ENCODE results near the gene TOP2B.
A peak's percentile ranks its signal among the peaks of the same experiment; 100 is the strongest.

The TOP2B gene

GRCh38 chr3:25664812-25665314 is at the start of gene TOP2B:
Gene TOP2B, minus strand, starts transcription at chr3:25664907. Its CDS starts 610 bp downstream, at chr3:25664297.
- peak; percentile 84 for DNase-seq (ENCODE audit: low read depth, low spot score)

- DNase-seq (ENCODE audit: low read depth, low spot score): no peak
These were observed 48.8 kb upstream of the TOP2B start for GRCh38 chr3:25713341-25713985.

GRCh38 chr3:25711090-25711489 is 46.4 kb upstream of the TOP2B start:
- no peak for DNase-seq (ENCODE audit: low read depth, low spot score)

- no peak for DNase-seq (ENCODE audit: low read depth, low spot score)
These were observed 43.3 kb upstream of the TOP2B start for GRCh38 chr3:25708036-25708435.

- no peak for DNase-seq (ENCODE audit: low read depth, low spot score)
These were observed 42.7 kb upstream of the TOP2B start for GRCh38 chr3:25707268-25707926.

- no peak for DNase-seq (ENCODE audit: low read depth, low spot score)
These were observed 41.5 kb upstream of the TOP2B start for GRCh38 chr3:25706213-25706612.

- no peak for DNase-seq (ENCODE audit: low read depth, low spot score)
These were observed 32.8 kb upstream of the TOP2B start for GRCh38 chr3:25697553-25697952.

GRCh38 chr3:25695731-25696420 is 31.2 kb upstream of the TOP2B start:
- DNase-seq (ENCODE audit: low read depth, low spot score): no peak

- no peak for DNase-seq (ENCODE audit: low read depth, low spot score)
These were observed 28.5 kb upstream of the TOP2B start for GRCh38 chr3:25693238-25693637.

GRCh38 chr3:25692341-25692740 is 27.6 kb upstream of the TOP2B start:
- no peak for DNase-seq (ENCODE audit: low read depth, low spot score)

GRCh38 chr3:25690768-25691533 is 26.2 kb upstream of the TOP2B start:
- DNase-seq (ENCODE audit: low read depth, low spot score): no peak

GRCh38 chr3:25689226-25689625 is 24.5 kb upstream of the TOP2B start:
- no peak for DNase-seq (ENCODE audit: low read depth, low spot score)

GRCh38 chr3:25687742-25688141 is 23.0 kb upstream of the TOP2B start:
- no peak for DNase-seq (ENCODE audit: low read depth, low spot score)

- DNase-seq (ENCODE audit: low read depth, low spot score): no peak
These were observed 22.1 kb upstream of the TOP2B start for GRCh38 chr3:25686766-25687165.

GRCh38 chr3:25683882-25684281 is 19.2 kb upstream of the TOP2B start:
- DNase-seq (ENCODE audit: low read depth, low spot score): no peak

- DNase-seq (ENCODE audit: low read depth, low spot score): no peak
These were observed 18.7 kb upstream of the TOP2B start for GRCh38 chr3:25683410-25683809.

- no peak for DNase-seq (ENCODE audit: low read depth, low spot score)
These were observed 15.1 kb upstream of the TOP2B start for GRCh38 chr3:25679642-25680302.

- no peak for DNase-seq (ENCODE audit: low read depth, low spot score)
These were observed 14.5 kb upstream of the TOP2B start for GRCh38 chr3:25679166-25679565.

GRCh38 chr3:25678581-25678980 is 13.9 kb upstream of the TOP2B start:
- no peak for DNase-seq (ENCODE audit: low read depth, low spot score)

- no peak for DNase-seq (ENCODE audit: low read depth, low spot score)
These were observed 12.4 kb upstream of the TOP2B start for GRCh38 chr3:25677121-25677520.

- DNase-seq (ENCODE audit: low read depth, low spot score): no peak
These were observed 10.0 kb upstream of the TOP2B start for GRCh38 chr3:25674670-25675069.

Data from iPS DF 19.7 (cell line).